GM12801 (cell line): ENCODE measurements around the gene TIAM1.

Source experiments
- CTCF ChIP-seq: IDR thresholded peaks from one replicate; pipeline ENCODE4 v1.5.1; 2011; ENCODE audit warnings: control low read depth; ENCODE audit not compliant: insufficient read length; ENCODE audit errors: extremely low read depth

Gene TIAM1

GRCh38 chr21:31204801-31205200 lies 139.3 kb downstream of the TIAM1 start:
- TF ChIP-seq CTCF, result no peak

GRCh38 chr21:31203431-31204054 lies 140.5 kb downstream of the TIAM1 start:
- TF ChIP-seq CTCF, result no peak

- TF ChIP-seq CTCF, result no peak
Observed at GRCh38 chr21:31201548-31201947, 142.5 kb downstream of the TIAM1 start.

DNA sequence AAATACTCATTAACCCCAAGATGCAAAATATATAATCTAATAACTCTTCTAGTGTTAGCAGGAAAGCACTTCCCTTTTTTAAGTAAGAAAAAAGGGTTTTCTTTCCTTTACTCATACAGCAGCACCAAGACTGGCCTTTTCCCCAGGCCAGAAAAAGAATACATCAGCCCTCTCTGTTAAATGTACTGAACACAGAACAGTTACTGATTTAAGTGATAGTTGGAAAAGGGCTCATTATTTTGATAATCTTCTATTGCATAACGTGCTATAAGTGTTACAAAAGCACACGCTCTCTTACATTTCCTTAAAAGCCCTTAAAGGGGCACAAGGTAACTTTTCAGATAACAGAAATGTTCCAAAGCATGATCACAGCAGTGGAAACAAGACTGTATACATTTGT lies 142.9 kb downstream of the TIAM1 start:
- no peak for TF ChIP-seq CTCF

GRCh38 chr21:31198575-31198974 lies 145.5 kb downstream of the TIAM1 start:
- TF ChIP-seq CTCF, result no peak

DNA sequence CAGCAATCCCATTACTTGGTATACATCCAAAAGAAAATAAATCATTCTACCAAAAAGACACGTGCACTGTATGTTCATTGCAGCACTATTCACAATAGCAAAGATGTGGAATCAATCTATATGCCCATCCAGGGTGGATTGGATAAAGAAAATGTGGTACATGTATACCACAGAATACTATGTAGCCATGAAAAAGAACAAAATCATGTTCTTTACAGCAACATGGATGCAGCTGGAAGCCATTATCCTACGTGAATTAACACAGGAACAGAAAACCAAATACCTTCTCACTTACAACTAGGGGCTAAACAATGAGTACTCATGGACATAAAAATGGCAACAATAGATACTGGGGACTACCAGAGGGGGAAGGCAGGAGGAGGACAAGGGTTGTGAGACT lies 147.3 kb downstream of the TIAM1 start:
- no peak for TF ChIP-seq CTCF

GRCh38 chr21:31195334-31196015 lies 148.6 kb downstream of the TIAM1 start:
- TF ChIP-seq CTCF, result no peak
